DMS114 treated with DMSO at 0.1 percent for 48 hours (cell line): ENCODE results near the gene VPS35L.

Experiments used
- DNase-seq: peaks from one replicate; lab custom pipeline; 2025; ENCODE audit not compliant: unreplicated experiment; lab: John Stamatoyannopoulos, UW

VPS35L gene

GRCh38 chr16:19745286-19746010 lies 189.9 kb downstream of the VPS35L start:
- no peak for DNase-seq

GRCh38 chr16:19746561-19746960 lies 191.1 kb downstream of the VPS35L start:
- DNase-seq: no peak

GRCh38 chr16:19748389-19749168 lies 193.1 kb downstream of the VPS35L start:
- DNase-seq: no peak

- no peak for DNase-seq
Observed at GRCh38 chr16:19749571-19750080, 194.1 kb downstream of the VPS35L start.
